ENCODE measurements around the gene ZNF385D. TPM values are rescaled to one million over a fixed set of nuclear protein-coding genes. Genes with fewer than 3 reads are reported as not detected.

ZNF385D gene
- total RNA-seq, 8 experiments from 2014 or later = 3.9 to 9.6 (median 5.0) TPM

GRCh38 chr3:21613372-21614070 lies 137.5 kb downstream of the ZNF385D start:
- H3K4me3 ChIP-seq = no peak overlapping the region
- 42 to 100% (median 88%) methylated on average over 2 to 3 of the region's 3 CpGs for WGBS, 10 experiments
- no peaks in the 10 kb centered on the region for H3K4me1 ChIP-seq (replicated peaks in 1 of 2)
- no peak for ATAC-seq (replicated peaks in 6 of 8)
- in situ Hi-C loops (cut with MboI; ENCODE audit: low pct_unique_long_range_greater_than_20kb in 2 of 9, low sequenced_read_pairs in 9 of 9, unreplicated experiment in 9 of 9) = no loop called here
- H3K27ac ChIP-seq = no peak overlapping the region

- ATAC-seq (replicated peaks in 6 of 8) = peak in 2 of 8 experiments; percentile 17 to 62
- Histone ChIP-seq H3K4me3 (no peak overlapping the region), H3K4me1 (replicated peaks in 1 of 2) (no peaks in the 10 kb centered on the region), H3K27ac (no peak overlapping the region)
- 20 to 100% (median 100%) methylated on average over 1 of the region's 1 CpG; no CpG with 5 or more reads in 1 of the 10 experiments for WGBS, 10 experiments
- in situ Hi-C loops (cut with MboI; ENCODE audit: low pct_unique_long_range_greater_than_20kb in 2 of 9, low sequenced_read_pairs in 9 of 9, unreplicated experiment in 9 of 9) = no loop called here
These were observed 149.8 kb downstream of the ZNF385D start for GRCh38 chr3:21601178-21601577.

DNA sequence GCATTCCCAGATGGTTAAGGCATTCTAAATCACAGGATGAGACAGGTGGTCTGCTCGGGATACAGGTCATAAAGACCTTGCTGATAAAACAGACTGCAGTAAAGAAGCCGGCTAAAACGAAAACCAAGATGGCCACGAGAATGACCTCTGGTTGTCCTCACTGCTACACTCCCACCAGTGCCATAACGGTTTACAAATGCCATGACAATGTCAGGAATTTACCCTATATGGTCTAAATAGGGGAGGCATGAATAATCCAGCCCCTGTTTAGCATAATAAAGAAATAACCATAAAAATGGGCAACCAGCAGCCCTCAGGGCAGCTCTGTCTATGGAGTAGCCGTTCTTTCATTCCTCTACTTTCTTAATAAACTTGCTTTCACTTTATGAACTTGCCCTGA lies 151.1 kb downstream of the ZNF385D start:
- Histone ChIP-seq H3K4me1 (replicated peaks in 1 of 2) (no peaks in the 10 kb centered on the region), H3K27ac (no peak overlapping the region), H3K4me3 (no peak overlapping the region)
- no peak for ATAC-seq (replicated peaks in 6 of 8)
- 20 to 100% (median 80%) methylated on average over 1 to 6 of the region's 6 CpGs for WGBS, 10 experiments
- in situ Hi-C loops (cut with MboI; ENCODE audit: low pct_unique_long_range_greater_than_20kb in 2 of 9, low sequenced_read_pairs in 9 of 9, unreplicated experiment in 9 of 9) = no loop called here

DNA sequence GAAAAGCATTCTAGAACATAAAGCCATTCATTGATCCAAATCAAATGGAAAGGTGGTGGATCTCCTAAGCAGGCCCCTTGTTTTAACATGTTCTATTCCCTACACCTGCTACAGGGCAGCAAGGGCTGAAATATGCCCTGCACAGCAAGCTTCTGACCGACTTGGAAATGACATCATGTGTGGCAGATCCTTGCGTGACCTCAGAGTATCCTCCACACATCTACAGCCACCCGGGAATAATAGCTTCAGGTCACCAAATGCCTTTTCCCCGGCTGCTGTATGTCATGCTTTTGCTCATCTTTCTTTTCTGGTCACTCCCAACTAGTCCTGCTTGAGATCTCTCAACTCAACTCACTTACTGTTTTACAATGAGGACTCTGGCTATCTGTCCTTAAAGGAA lies 158.2 kb downstream of the ZNF385D start:
- Histone ChIP-seq H3K27ac (no peak overlapping the region), H3K4me1 (replicated peaks in 1 of 2) (no peaks in the 10 kb centered on the region), H3K4me3 (no peak overlapping the region)
- WGBS, 10 experiments = 20 to 100% (median 75%) methylated on average over 1 to 3 of the region's 4 CpGs; no CpG with 5 or more reads in 2 of the 10 experiments
- in situ Hi-C loops (cut with MboI; ENCODE audit: low pct_unique_long_range_greater_than_20kb in 2 of 9, low sequenced_read_pairs in 9 of 9, unreplicated experiment in 9 of 9) = no loop called here
- ATAC-seq (replicated peaks in 6 of 8) = peak in 5 of 8 experiments; percentile 29 to 65 (median 45)

- 8 to 93% (median 40%) methylated on average over 1 of the region's 1 CpG; no CpG with 5 or more reads in 3 of the 10 experiments for WGBS, 10 experiments
- H3K4me3 ChIP-seq = no peak overlapping the region
- in situ Hi-C loops (cut with MboI; ENCODE audit: low pct_unique_long_range_greater_than_20kb in 2 of 9, low sequenced_read_pairs in 9 of 9, unreplicated experiment in 9 of 9) = no loop called here
These were observed 163.1 kb downstream of the ZNF385D start for GRCh38 chr3:21587894-21588293.

GRCh38 chr3:21585216-21585740 lies 165.7 kb downstream of the ZNF385D start:
- in situ Hi-C loops (cut with MboI; ENCODE audit: low pct_unique_long_range_greater_than_20kb in 2 of 9, low sequenced_read_pairs in 9 of 9, unreplicated experiment in 9 of 9) = no loop called here
- ATAC-seq (replicated peaks in 6 of 8) = no peak
- WGBS, 10 experiments = 58 to 100% (median 95%) methylated on average over 1 to 3 of the region's 3 CpGs; no CpG with 5 or more reads in 1 of the 10 experiments
- Histone ChIP-seq H3K27ac (no peak overlapping the region), H3K4me3 (no peak overlapping the region), H3K4me1 (replicated peaks in 1 of 2) (peaks cover 0 to 7% of the 10 kb centered on the region in 2 donors)

More at GRCh38 chr3:21587894-21588293, 163.1 kb downstream of the ZNF385D start:
- Histone ChIP-seq H3K27ac (no peak overlapping the region), H3K4me1 (replicated peaks in 1 of 2) (no peaks in the 10 kb centered on the region)
- no peak for ATAC-seq (replicated peaks in 6 of 8)

DNA sequence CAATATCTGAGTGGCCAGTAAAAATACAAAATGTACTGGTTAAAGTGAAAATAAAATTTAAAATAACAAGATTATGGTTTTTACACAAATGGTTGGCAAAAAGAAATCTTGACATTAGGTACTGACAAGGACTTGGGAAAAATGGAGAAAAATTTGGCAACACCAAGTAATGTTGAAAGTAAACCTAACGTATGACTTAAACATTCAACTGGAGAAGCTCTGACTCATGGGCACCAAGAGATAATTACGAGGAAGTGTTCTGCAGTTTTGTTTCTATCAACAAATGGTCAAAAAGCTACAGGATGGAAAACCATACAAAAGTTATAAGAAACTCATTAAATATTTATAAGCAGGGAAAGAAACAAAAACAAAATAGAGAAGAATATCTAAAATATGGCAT lies 177.7 kb downstream of the ZNF385D start:
- in situ Hi-C loops (cut with MboI; ENCODE audit: low pct_unique_long_range_greater_than_20kb in 2 of 9, low sequenced_read_pairs in 9 of 9, unreplicated experiment in 9 of 9) = no loop called here
- WGBS, 10 experiments = 58 to 100% (median 88%) methylated on average over 1 to 2 of the region's 2 CpGs
- no peak for ATAC-seq (replicated peaks in 6 of 8)
- H3K4me1 ChIP-seq (replicated peaks in 1 of 2) = no peaks in the 10 kb centered on the region
- no peak overlapping the region for H3K4me3 ChIP-seq
- no peak overlapping the region for H3K27ac ChIP-seq

DNA sequence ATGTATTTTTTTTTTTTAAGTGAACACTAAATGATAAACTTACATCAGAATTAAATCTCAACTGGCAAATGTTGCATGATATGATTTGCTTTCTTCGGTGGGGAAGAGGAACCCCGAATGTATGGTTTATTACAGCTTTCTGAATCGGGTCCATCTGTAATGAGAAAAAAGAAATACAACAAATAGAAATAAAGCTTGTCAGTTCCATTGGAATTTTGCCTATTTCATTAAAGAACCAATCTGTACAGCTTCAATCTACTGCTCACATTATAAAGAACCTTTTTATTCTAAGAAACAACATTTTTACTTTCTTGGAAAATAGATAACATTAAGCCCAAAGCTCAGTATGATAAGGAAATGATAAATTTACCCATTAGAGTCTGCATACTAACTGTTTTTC lies 186.5 kb downstream of the ZNF385D start:
- WGBS, 10 experiments = 55 to 100% (median 92%) methylated on average over 2 to 3 of the region's 3 CpGs; no CpG with 5 or more reads in 1 of the 10 experiments
- Histone ChIP-seq H3K4me1 (replicated peaks in 1 of 2) (no peaks in the 10 kb centered on the region), H3K4me3 (no peak overlapping the region), H3K27ac (no peak overlapping the region)
- no peak for ATAC-seq (replicated peaks in 6 of 8)
- in situ Hi-C loops (cut with MboI; ENCODE audit: low pct_unique_long_range_greater_than_20kb in 2 of 9, low sequenced_read_pairs in 9 of 9, unreplicated experiment in 9 of 9) = no loop called here

DNA sequence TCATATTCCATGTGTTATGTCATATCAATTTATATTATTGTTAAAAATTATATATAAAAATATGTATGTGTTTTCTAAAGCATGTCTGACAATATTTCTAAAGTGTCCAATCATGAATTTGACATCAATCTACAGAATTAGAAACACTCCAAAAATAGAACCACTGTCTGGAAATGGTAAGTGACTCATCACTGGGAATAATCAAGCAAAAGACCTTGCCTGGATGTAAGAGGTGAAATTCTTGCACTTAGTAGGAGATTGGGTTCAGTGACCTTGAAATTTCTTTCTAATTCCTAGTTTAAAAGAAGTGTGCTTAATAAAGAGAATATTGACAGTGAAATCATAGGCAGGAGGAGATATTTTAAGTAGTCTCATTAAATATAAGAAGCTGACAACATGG lies 188.8 kb downstream of the ZNF385D start:
- in situ Hi-C loops (cut with MboI; ENCODE audit: low pct_unique_long_range_greater_than_20kb in 2 of 9, low sequenced_read_pairs in 9 of 9, unreplicated experiment in 9 of 9) = no loop called here
- Histone ChIP-seq H3K27ac (no peak overlapping the region), H3K4me3 (no peak overlapping the region), H3K4me1 (replicated peaks in 1 of 2) (no peaks in the 10 kb centered on the region)
- peak in 6 of 8 experiments; percentile 31 to 78 (median 70) for ATAC-seq (replicated peaks in 6 of 8)

DNA sequence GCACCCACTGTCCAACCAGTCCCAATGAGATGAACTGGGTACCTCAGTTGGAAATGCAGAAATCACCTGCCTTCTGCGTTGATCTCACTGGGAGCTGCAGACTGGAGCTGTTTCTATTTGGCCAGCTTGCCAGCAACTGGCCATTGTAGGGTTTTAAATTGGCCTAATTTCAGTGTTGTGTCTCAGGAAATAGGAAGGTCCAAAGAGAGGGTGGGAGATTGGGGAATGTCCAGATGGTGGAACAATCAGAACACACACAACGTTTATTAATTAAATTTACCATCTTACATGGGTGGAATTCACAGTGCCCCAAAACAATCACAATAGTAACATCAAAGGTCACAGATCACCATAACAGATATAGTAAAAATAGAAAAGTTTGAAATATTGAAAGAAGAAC lies 189.5 kb downstream of the ZNF385D start:
- Histone ChIP-seq H3K4me3 (no peak overlapping the region), H3K27ac (no peak overlapping the region), H3K4me1 (replicated peaks in 1 of 2) (no peaks in the 10 kb centered on the region)
- 60 to 100% (median 95%) methylated on average over 1 to 2 of the region's 2 CpGs; no CpG with 5 or more reads in 3 of the 10 experiments for WGBS, 10 experiments
- no peak for ATAC-seq (replicated peaks in 6 of 8)
- in situ Hi-C loops (cut with MboI; ENCODE audit: low pct_unique_long_range_greater_than_20kb in 2 of 9, low sequenced_read_pairs in 9 of 9, unreplicated experiment in 9 of 9) = no loop called here

DNA sequence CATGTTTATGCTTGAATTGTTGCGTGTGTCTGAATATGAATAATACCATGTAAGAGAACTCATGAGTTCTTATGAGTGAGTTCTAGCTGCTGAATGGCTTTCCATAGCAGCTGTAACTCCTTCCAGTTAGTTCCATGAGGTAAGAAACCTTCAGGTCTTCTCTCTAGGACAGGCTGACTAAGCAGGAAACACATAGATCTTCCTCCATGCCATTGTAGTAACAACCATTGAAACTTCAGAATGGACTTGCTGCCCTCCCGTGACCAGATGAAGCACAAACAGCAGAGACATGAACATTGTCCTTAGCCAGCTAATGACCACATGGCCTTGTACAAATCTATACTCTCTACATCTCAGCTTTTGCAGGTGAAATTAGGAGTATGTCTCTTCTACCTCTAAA lies 200.0 kb downstream of the ZNF385D start:
- H3K4me1 ChIP-seq (replicated peaks in 1 of 2) = no peaks in the 10 kb centered on the region
- 85 to 100% (median 100%) methylated on average over 1 to 2 of the region's 2 CpGs; no CpG with 5 or more reads in 1 of the 10 experiments for WGBS, 10 experiments
- in situ Hi-C loops (cut with MboI; ENCODE audit: low pct_unique_long_range_greater_than_20kb in 2 of 9, low sequenced_read_pairs in 9 of 9, unreplicated experiment in 9 of 9) = no loop called here
- ATAC-seq (replicated peaks in 6 of 8) = peak in 6 of 8 experiments; percentile 44 to 78 (median 62)
- H3K27ac ChIP-seq = no peak overlapping the region
- H3K4me3 ChIP-seq = no peak overlapping the region

GRCh38 chr3:21544076-21544462 lies 206.9 kb downstream of the ZNF385D start:
- peaks cover 0 to 9% of the 10 kb centered on the region in 2 donors for H3K4me1 ChIP-seq (replicated peaks in 1 of 2)
- ATAC-seq (replicated peaks in 6 of 8) = no peak
- H3K4me3 ChIP-seq = no peak overlapping the region
- in situ Hi-C loops (cut with MboI; ENCODE audit: low pct_unique_long_range_greater_than_20kb in 2 of 9, low sequenced_read_pairs in 9 of 9, unreplicated experiment in 9 of 9) = no loop called here
- 31 to 100% (median 76%) methylated on average over 1 to 4 of the region's 4 CpGs for WGBS, 10 experiments
- H3K27ac ChIP-seq = no peak overlapping the region

DNA sequence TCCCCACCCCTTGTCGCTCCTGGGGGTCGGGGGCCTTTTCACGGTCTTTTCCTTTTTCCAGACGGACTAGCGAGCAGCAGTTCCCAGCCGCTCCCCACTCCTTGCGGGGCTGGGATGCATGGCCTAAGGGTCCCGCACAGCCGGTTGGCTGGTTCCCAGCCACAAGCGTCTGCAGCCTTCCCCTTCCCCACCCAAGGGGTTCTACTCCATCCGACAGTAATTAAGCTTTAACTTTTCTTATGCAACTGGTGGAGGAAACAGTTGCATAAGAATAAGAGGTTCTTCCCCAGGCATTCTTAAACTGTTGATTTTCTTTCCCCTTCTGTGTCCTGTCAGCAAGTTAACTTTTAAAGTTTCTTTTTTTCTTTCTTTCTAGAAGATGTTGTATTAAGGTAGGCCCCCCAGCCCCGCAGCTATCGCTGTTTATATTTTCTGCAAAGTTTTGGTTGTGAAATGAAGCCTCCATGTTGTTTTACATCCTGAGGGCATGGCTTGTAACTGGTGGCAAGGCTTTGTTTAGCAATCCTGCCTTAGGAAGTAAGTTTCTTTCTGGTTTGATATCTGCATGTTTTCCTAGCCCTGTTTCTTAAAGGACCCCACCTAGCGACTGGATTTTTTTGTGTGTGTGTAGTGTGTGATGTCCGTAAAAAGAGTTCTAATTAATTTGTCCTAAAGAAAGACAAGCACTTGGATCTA lies 207.5 kb downstream of the ZNF385D start:
- Histone ChIP-seq H3K27ac (no peak overlapping the region), H3K4me3 (no peak overlapping the region), H3K4me1 (replicated peaks in 1 of 2) (peaks cover 0 to 9% of the 10 kb centered on the region in 2 donors)
- ATAC-seq (replicated peaks in 6 of 8) = no peak
- WGBS, 10 experiments = 42 to 100% (median 76%) methylated on average over 2 to 8 of the region's 15 CpGs; no CpG with 5 or more reads in 2 of the 10 experiments
- in situ Hi-C loops (cut with MboI; ENCODE audit: low pct_unique_long_range_greater_than_20kb in 2 of 9, low sequenced_read_pairs in 9 of 9, unreplicated experiment in 9 of 9) = no loop called here
